Body of pancreas (tissue), 4 donors: Measurements from ENCODE around the gene AOAH.

ENCODE experiments used
- CTCF ChIP-seq, 7 experiments: fragments of 450-650 bp in 4 of 7; fragments of 200-600 bp in 3 of 7; sonication (generic) in 3 of 7; IDR thresholded peaks; one replicate each; pipeline ENCODE4 v1.5.1; 2016 to 2019; ENCODE audit warnings: antibody characterized with exemption in 7 of 7
- POLR2A ChIP-seq, 3 donors: fragments of 450-650 bp; IDR thresholded peaks; one replicate each; pipeline ENCODE4 v1.6.1; 2016; ENCODE audit warnings: antibody characterized with exemption in 3 of 3, mild to moderate bottlenecking in 2 of 3

GRCh38 chr7:36497775-36498174 is 226.5 kb downstream of the AOAH start:
- TF ChIP-seq CTCF (IDR thresholded peaks at IDR 0.05) (no peak), POLR2A (IDR thresholded peaks at IDR 0.05) (no peak)
